ENCODE data around the gene DARS1.

Gene DARS1

DNA sequence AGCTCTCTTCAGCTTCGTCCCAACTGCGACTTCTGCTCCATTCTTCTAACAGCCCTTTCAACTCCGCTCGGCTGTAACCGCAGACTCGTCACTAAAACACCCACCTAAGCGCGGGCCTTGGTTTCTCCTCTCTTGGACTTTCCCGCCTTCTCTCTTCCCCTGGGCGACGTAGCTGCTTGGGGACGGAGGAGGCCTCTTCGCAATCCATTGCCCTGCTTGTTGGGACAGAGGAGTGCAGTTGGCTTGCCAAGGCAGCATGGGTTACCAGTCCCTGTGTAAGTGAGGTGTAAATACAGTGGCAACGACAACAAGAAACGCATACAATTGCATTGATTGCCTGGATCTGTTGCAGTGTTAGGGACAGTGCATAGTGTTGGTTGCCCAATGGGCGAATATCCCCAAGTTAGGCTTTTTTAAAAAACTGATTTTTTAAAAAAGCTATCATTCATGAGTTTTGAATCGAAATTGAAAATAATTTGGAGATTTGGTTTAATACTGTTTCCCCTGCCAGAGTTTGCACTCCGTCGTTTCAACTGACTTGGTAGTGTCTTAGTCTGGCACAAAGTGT lies 484 bp upstream of the DARS1 start:
- peak overlapping the region; percentile 82 for H3K27ac ChIP-seq
- no peak for TF ChIP-seq ZFX (IDR thresholded peaks at IDR 0.05; ENCODE audit: borderline replicate concordance)
- TF ChIP-seq, protein P1, sequence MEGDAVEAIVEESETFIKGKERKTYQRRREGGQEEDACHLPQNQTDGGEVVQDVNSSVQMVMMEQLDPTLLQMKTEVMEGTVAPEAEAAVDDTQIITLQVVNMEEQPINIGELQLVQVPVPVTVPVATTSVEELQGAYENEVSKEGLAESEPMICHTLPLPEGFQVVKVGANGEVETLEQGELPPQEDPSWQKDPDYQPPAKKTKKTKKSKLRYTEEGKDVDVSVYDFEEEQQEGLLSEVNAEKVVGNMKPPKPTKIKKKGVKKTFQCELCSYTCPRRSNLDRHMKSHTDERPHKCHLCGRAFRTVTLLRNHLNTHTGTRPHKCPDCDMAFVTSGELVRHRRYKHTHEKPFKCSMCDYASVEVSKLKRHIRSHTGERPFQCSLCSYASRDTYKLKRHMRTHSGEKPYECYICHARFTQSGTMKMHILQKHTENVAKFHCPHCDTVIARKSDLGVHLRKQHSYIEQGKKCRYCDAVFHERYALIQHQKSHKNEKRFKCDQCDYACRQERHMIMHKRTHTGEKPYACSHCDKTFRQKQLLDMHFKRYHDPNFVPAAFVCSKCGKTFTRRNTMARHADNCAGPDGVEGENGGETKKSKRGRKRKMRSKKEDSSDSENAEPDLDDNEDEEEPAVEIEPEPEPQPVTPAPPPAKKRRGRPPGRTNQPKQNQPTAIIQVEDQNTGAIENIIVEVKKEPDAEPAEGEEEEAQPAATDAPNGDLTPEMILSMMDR (IDR thresholded peaks at IDR 0.05), result no peak

DNA sequence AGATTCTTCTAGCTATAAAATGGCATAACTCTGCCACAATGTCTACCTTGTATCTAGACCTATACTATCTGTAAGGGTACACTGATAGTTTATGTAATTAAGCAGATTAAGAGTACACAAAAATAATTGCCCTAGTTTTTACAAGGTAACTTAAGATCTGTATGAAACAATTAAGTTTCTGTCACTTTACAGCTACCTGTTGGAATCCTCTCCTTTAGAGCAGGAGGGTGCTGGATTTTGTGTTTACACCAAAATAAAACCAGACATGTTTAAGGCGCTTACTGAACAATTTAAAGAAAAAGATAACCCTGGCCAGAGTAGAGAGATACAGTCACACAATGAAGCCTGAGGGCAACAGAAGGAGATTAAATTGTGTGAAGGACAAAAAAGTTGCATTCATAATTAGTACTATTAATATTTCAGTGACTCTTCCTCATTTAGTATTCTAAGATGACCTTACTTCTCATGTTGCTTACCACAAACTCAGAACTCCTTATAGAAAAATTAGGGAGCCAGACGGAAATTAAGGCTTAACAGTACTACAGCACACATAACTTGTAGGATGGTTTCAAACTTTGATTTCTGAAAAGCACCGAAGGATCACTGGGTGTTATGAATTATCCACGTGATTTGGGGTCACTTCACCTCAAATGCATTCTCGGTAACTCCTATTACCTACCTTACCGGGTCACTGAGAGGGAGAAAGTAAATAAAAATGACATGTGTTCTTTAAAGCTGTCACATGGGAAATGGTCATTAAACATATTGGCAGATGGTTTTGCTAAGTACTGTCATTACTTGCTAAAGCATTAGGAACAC lies 1.0 kb downstream of the DARS1 start:
- no peak for TF ChIP-seq ZFX (IDR thresholded peaks at IDR 0.05; ENCODE audit: borderline replicate concordance)
- TF ChIP-seq, protein P1 (IDR thresholded peaks at IDR 0.05), result no peak
- peak overlapping the region; percentile 82 for H3K27ac ChIP-seq

DNA sequence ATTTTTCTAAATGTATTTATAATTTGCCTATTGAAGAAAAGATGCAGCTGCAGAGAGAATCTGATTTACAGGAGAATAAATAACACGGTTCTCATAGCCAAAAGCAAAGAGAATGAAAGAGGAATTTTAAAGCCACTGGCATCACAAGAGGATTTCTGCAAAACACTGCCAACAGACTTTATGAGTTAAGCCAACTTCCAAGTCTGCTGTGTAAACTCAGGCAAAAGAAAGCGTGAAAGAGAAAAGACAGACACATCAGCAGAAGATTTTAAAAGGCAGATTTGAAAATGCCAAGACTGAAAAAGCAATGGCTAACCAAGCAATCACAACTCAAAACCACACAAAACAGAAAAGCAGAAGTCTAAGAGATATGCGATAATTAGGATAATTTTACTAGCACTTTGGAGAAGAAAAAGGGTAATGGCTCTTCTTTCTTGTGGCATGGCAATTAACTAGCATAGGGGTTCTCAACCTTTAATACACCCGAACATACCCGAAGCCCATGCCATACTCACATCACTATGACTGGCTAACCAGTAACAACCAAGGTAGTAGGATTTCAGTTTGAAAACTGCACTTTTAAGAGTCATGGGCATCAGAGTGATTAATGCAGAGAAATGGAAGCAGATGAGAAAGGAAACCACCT lies 4.9 kb downstream of the DARS1 start:
- TF ChIP-seq, protein P1 (IDR thresholded peaks at IDR 0.05), result no peak
- no peak for TF ChIP-seq ZFX (IDR thresholded peaks at IDR 0.05; ENCODE audit: borderline replicate concordance)
- H3K27ac ChIP-seq, result no peak overlapping the region

- H3K27ac ChIP-seq, result no peak overlapping the region
- TF ChIP-seq, protein P1 (IDR thresholded peaks at IDR 0.05), result no peak
- TF ChIP-seq ZFX (IDR thresholded peaks at IDR 0.05; ENCODE audit: borderline replicate concordance), result no peak
Measured at GRCh38 chr2:135975702-135976101, 9.7 kb downstream of the DARS1 start.

DNA sequence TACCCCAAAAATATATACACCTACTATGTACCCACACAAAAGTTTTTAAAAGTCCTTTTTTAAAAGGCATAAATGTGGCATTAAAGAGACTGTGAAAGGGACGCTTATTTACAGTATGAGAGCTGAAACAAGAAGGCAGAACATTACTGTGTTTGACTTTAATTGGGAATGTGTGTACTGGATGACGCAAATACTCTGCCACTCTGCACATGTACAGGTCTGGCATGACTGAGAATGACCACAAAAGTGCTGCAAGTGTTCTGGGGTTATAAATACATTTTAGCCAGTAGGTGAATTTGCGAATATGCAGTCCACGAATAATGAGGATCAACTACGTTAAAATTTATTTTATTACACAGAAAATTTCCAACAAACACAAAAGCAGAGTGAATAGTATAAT lies 11.4 kb downstream of the DARS1 start:
- no peak overlapping the region for H3K27ac ChIP-seq

DNA sequence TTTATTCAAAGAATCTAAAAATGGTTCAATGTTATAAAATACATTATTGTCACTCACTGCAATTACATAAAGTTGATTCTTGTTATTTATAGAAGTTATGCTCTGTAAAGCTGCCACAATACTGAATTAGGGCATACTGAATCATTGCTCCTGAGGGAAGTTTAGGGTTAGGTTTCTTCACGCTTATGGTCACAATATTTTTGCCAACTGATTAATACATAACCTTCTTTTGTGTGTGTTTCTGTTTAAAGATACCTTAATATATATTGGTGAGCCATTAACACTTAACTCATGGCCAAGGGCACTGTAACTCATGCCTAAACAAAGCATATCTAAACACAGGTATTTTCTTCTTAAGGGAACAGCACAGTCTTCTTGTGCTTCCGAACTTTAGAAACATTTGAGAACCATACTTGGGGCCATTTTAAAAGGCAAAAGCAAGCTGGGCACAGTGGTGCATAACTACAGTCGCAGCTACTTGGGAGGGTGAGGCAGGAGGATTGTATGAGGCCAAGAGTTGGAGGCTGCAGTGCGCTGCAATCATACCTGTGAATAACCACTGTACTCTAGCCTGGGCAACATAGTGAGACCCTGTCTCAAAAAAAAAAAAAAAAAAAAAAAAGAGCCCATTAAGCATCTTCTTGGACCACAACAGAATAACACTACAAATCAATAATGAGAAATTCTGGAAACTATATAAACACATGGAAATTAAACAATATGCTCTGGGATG lies 15.6 kb downstream of the DARS1 start:
- no peak overlapping the region for H3K27ac ChIP-seq
- TF ChIP-seq, protein P1 (IDR thresholded peaks at IDR 0.05), result no peak
- TF ChIP-seq ZFX (IDR thresholded peaks at IDR 0.05; ENCODE audit: borderline replicate concordance), result no peak

More for the DNA sequence above, 11.4 kb downstream of the DARS1 start:
- TF ChIP-seq ZFX (IDR thresholded peaks at IDR 0.05; ENCODE audit: borderline replicate concordance), result no peak
- TF ChIP-seq, protein P1 (IDR thresholded peaks at IDR 0.05), result no peak
